ENCODE data around the gene FRMD7.
"Not testable (repeated sequence)": the region's sequence is repeated elsewhere in the genome, so short reads cannot be mapped to it uniquely, and the experiment has no call there.

FRMD7 gene

GRCh38 chrX:132071254-132071653 lies 56.6 kb downstream of the FRMD7 start:
- Histone ChIP-seq H3K36me3 (ENCODE audit: control insufficient read depth in 5 of 5, insufficient read depth in 5 of 5, low read length in 5 of 5) (no peaks in the 10 kb centered on the region), H3K4me3 (ENCODE audit: low read depth in 1 of 5, low read length in 5 of 5) (no peak overlapping the region), H3K27ac (ENCODE audit: low read depth, low read length) (no peak overlapping the region), H3K27me3 (ENCODE audit: control insufficient read depth in 5 of 5, insufficient read depth in 4 of 5, low read length in 5 of 5) (peaks cover 0 to 4% (median 2%) of the 10 kb centered on the region in 5 donors), H3K9ac (ENCODE audit: low read length in 5 of 5) (no peak overlapping the region), H3K4me1 (ENCODE audit: control insufficient read depth in 5 of 5, insufficient read depth in 5 of 5, low read length in 5 of 5) (no peaks in the 10 kb centered on the region), H3K9me3 (ENCODE audit: control insufficient read depth in 5 of 5, low read length in 5 of 5) (no peaks in the 10 kb centered on the region)

GRCh38 chrX:132068405-132068804 lies 59.4 kb downstream of the FRMD7 start:
- Histone ChIP-seq H3K9me3 (ENCODE audit: control insufficient read depth in 5 of 5, low read length in 5 of 5) (no peaks in the 10 kb centered on the region), H3K36me3 (ENCODE audit: control insufficient read depth in 5 of 5, insufficient read depth in 5 of 5, low read length in 5 of 5) (no peaks in the 10 kb centered on the region), H3K4me3 (ENCODE audit: low read depth in 1 of 5, low read length in 5 of 5) (no peak overlapping the region), H3K27ac (ENCODE audit: low read depth, low read length) (no peak overlapping the region), H3K4me1 (ENCODE audit: control insufficient read depth in 5 of 5, insufficient read depth in 5 of 5, low read length in 5 of 5) (no peaks in the 10 kb centered on the region), H3K27me3 (ENCODE audit: control insufficient read depth in 5 of 5, insufficient read depth in 4 of 5, low read length in 5 of 5) (peaks cover 0 to 4% (median 2%) of the 10 kb centered on the region in 5 donors), H3K9ac (ENCODE audit: low read length in 5 of 5) (no peak overlapping the region)

GRCh38 chrX:132063862-132064261 lies 64.0 kb downstream of the FRMD7 start:
- H3K4me3 ChIP-seq (ENCODE audit: low read depth in 1 of 5, low read length in 5 of 5): no peak overlapping the region
- H3K9ac ChIP-seq (ENCODE audit: low read length in 5 of 5): no peak overlapping the region
- H3K27me3 ChIP-seq (ENCODE audit: control insufficient read depth in 5 of 5, insufficient read depth in 4 of 5, low read length in 5 of 5): peaks cover 0 to 12% (median 0%) of the 10 kb centered on the region in 5 donors
- H3K9me3 ChIP-seq (ENCODE audit: control insufficient read depth in 5 of 5, low read length in 5 of 5): no peaks in the 10 kb centered on the region
- H3K4me1 ChIP-seq (ENCODE audit: control insufficient read depth in 5 of 5, insufficient read depth in 5 of 5, low read length in 5 of 5): no peaks in the 10 kb centered on the region
- no peak overlapping the region for H3K27ac ChIP-seq (ENCODE audit: low read depth, low read length)
- no peaks in the 10 kb centered on the region for H3K36me3 ChIP-seq (ENCODE audit: control insufficient read depth in 5 of 5, insufficient read depth in 5 of 5, low read length in 5 of 5)

- Histone ChIP-seq H3K9me3 (ENCODE audit: control insufficient read depth in 5 of 5, low read length in 5 of 5) (no peaks in the 10 kb centered on the region), H3K9ac (ENCODE audit: low read length in 5 of 5) (no peak overlapping the region), H3K27me3 (ENCODE audit: control insufficient read depth in 5 of 5, insufficient read depth in 4 of 5, low read length in 5 of 5) (peaks cover 0 to 12% (median 0%) of the 10 kb centered on the region in 5 donors), H3K4me3 (ENCODE audit: low read depth in 1 of 5, low read length in 5 of 5) (no peak overlapping the region), H3K36me3 (ENCODE audit: control insufficient read depth in 5 of 5, insufficient read depth in 5 of 5, low read length in 5 of 5) (no peaks in the 10 kb centered on the region), H3K4me1 (ENCODE audit: control insufficient read depth in 5 of 5, insufficient read depth in 5 of 5, low read length in 5 of 5) (no peaks in the 10 kb centered on the region), H3K27ac (ENCODE audit: low read depth, low read length) (no peak overlapping the region)
Measured at GRCh38 chrX:132063334-132063733, 64.5 kb downstream of the FRMD7 start.

- no peak overlapping the region for H3K9ac ChIP-seq (ENCODE audit: low read length in 5 of 5)
- no peaks in the 10 kb centered on the region for H3K9me3 ChIP-seq (ENCODE audit: control insufficient read depth in 5 of 5, low read length in 5 of 5)
- H3K27ac ChIP-seq (ENCODE audit: low read depth, low read length): no peak overlapping the region
- H3K27me3 ChIP-seq (ENCODE audit: control insufficient read depth in 5 of 5, insufficient read depth in 4 of 5, low read length in 5 of 5): peaks cover 0 to 18% (median 6%) of the 10 kb centered on the region in 5 donors
- H3K4me3 ChIP-seq (ENCODE audit: low read depth in 1 of 5, low read length in 5 of 5): no peak overlapping the region
- H3K4me1 ChIP-seq (ENCODE audit: control insufficient read depth in 5 of 5, insufficient read depth in 5 of 5, low read length in 5 of 5): no peaks in the 10 kb centered on the region
- no peaks in the 10 kb centered on the region for H3K36me3 ChIP-seq (ENCODE audit: control insufficient read depth in 5 of 5, insufficient read depth in 5 of 5, low read length in 5 of 5)
Measured at GRCh38 chrX:132059973-132060540, 67.8 kb downstream of the FRMD7 start.

- no peaks in the 10 kb centered on the region for H3K36me3 ChIP-seq (ENCODE audit: control insufficient read depth in 5 of 5, insufficient read depth in 5 of 5, low read length in 5 of 5)
- H3K4me1 ChIP-seq (ENCODE audit: control insufficient read depth in 5 of 5, insufficient read depth in 5 of 5, low read length in 5 of 5): no peaks in the 10 kb centered on the region
- H3K27me3 ChIP-seq (ENCODE audit: control insufficient read depth in 5 of 5, insufficient read depth in 4 of 5, low read length in 5 of 5): peaks cover 0 to 18% (median 6%) of the 10 kb centered on the region in 5 donors
- no peak overlapping the region for H3K4me3 ChIP-seq (ENCODE audit: low read depth in 1 of 5, low read length in 5 of 5)
- H3K27ac ChIP-seq (ENCODE audit: low read depth, low read length): no peak overlapping the region
- H3K9me3 ChIP-seq (ENCODE audit: control insufficient read depth in 5 of 5, low read length in 5 of 5): no peaks in the 10 kb centered on the region
- no peak overlapping the region for H3K9ac ChIP-seq (ENCODE audit: low read length in 5 of 5)
Measured at GRCh38 chrX:132058975-132059374, 68.8 kb downstream of the FRMD7 start.

GRCh38 chrX:132058050-132058449 lies 69.8 kb downstream of the FRMD7 start:
- Histone ChIP-seq H3K9me3 (ENCODE audit: control insufficient read depth in 5 of 5, low read length in 5 of 5) (no peaks in the 10 kb centered on the region), H3K27me3 (ENCODE audit: control insufficient read depth in 5 of 5, insufficient read depth in 4 of 5, low read length in 5 of 5) (peaks cover 0 to 18% (median 6%) of the 10 kb centered on the region in 5 donors), H3K4me3 (ENCODE audit: low read depth in 1 of 5, low read length in 5 of 5) (no peak overlapping the region), H3K36me3 (ENCODE audit: control insufficient read depth in 5 of 5, insufficient read depth in 5 of 5, low read length in 5 of 5) (no peaks in the 10 kb centered on the region), H3K9ac (ENCODE audit: low read length in 5 of 5) (no peak overlapping the region), H3K4me1 (ENCODE audit: control insufficient read depth in 5 of 5, insufficient read depth in 5 of 5, low read length in 5 of 5) (no peaks in the 10 kb centered on the region), H3K27ac (ENCODE audit: low read depth, low read length) (no peak overlapping the region)

GRCh38 chrX:132051778-132052177 lies 76.0 kb downstream of the FRMD7 start:
- H3K4me3 ChIP-seq (ENCODE audit: low read depth in 1 of 5, low read length in 5 of 5); H3K4me1 ChIP-seq (ENCODE audit: control insufficient read depth in 5 of 5, insufficient read depth in 5 of 5, low read length in 5 of 5); H3K36me3 ChIP-seq (ENCODE audit: control insufficient read depth in 5 of 5, insufficient read depth in 5 of 5, low read length in 5 of 5); H3K27me3 ChIP-seq (ENCODE audit: control insufficient read depth in 5 of 5, insufficient read depth in 4 of 5, low read length in 5 of 5); H3K9me3 ChIP-seq (ENCODE audit: control insufficient read depth in 5 of 5, low read length in 5 of 5); H3K27ac ChIP-seq (ENCODE audit: low read depth, low read length); H3K9ac ChIP-seq (ENCODE audit: low read length in 5 of 5): not testable (repeated sequence)

- Histone ChIP-seq H3K9ac (ENCODE audit: low read length in 5 of 5) (no peak overlapping the region), H3K9me3 (ENCODE audit: control insufficient read depth in 5 of 5, low read length in 5 of 5) (no peaks in the 10 kb centered on the region), H3K4me1 (ENCODE audit: control insufficient read depth in 5 of 5, insufficient read depth in 5 of 5, low read length in 5 of 5) (no peaks in the 10 kb centered on the region), H3K27ac (ENCODE audit: low read depth, low read length) (no peak overlapping the region), H3K4me3 (ENCODE audit: low read depth in 1 of 5, low read length in 5 of 5) (no peak overlapping the region), H3K36me3 (ENCODE audit: control insufficient read depth in 5 of 5, insufficient read depth in 5 of 5, low read length in 5 of 5) (no peaks in the 10 kb centered on the region), H3K27me3 (ENCODE audit: control insufficient read depth in 5 of 5, insufficient read depth in 4 of 5, low read length in 5 of 5) (peaks cover 0 to 7% (median 0%) of the 10 kb centered on the region in 5 donors)
Measured at GRCh38 chrX:132046533-132046932, 81.3 kb downstream of the FRMD7 start.

GRCh38 chrX:132045456-132045855 lies 82.4 kb downstream of the FRMD7 start:
- Histone ChIP-seq H3K4me1 (ENCODE audit: control insufficient read depth in 5 of 5, insufficient read depth in 5 of 5, low read length in 5 of 5) (no peaks in the 10 kb centered on the region), H3K4me3 (ENCODE audit: low read depth in 1 of 5, low read length in 5 of 5) (no peak overlapping the region), H3K9ac (ENCODE audit: low read length in 5 of 5) (no peak overlapping the region), H3K9me3 (ENCODE audit: control insufficient read depth in 5 of 5, low read length in 5 of 5) (no peaks in the 10 kb centered on the region), H3K27me3 (ENCODE audit: control insufficient read depth in 5 of 5, insufficient read depth in 4 of 5, low read length in 5 of 5) (peaks cover 0 to 7% (median 3%) of the 10 kb centered on the region in 5 donors), H3K27ac (ENCODE audit: low read depth, low read length) (no peak overlapping the region), H3K36me3 (ENCODE audit: control insufficient read depth in 5 of 5, insufficient read depth in 5 of 5, low read length in 5 of 5) (no peaks in the 10 kb centered on the region)
